H9 (cell line): ENCODE measurements around the gene RAB1B. TPM values are rescaled to one million over a fixed set of nuclear protein-coding genes. Genes with fewer than 3 reads are reported as not detected.

Experiments
- DNase-seq: peaks from one replicate; pipeline ENCODE4 v3.0.0-alpha.2; 2017
- H2AFZ ChIP-seq: one replicate; pipeline ENCODE4 v1.6.1; 2013; ENCODE audit warnings: mild to moderate bottlenecking, low read length, control low read depth, moderate library complexity
- H2AK5ac ChIP-seq: 2 replicates; pipeline ENCODE4 v1.6.1; 2013; ENCODE audit warnings: low read length, control low read depth, mixed read lengths; ENCODE audit not compliant: insufficient read length
- H2BK120ac ChIP-seq: one replicate; pipeline ENCODE4 v1.6.1; 2013; ENCODE audit warnings: low read depth, mild to moderate bottlenecking, low read length, control low read depth, inconsistent platforms; ENCODE audit not compliant: poor library complexity, severe bottlenecking
- H2BK12ac ChIP-seq: 2 replicates; pipeline ENCODE4 v1.6.1; 2013; ENCODE audit warnings: low read length, control low read depth, mixed read lengths, low read depth; ENCODE audit not compliant: insufficient read length
- H2BK15ac ChIP-seq: 2 replicates; pipeline ENCODE4 v1.6.1; 2013; ENCODE audit warnings: low read depth, low read length, control low read depth
- H2BK20ac ChIP-seq: one replicate; pipeline ENCODE4 v1.6.1; 2013; ENCODE audit warnings: low read depth, mild to moderate bottlenecking, low read length, control low read depth, inconsistent platforms; ENCODE audit not compliant: poor library complexity, severe bottlenecking
- H2BK5ac ChIP-seq: 2 replicates; pipeline ENCODE4 v1.6.1; 2013; ENCODE audit warnings: low read length, control low read depth, mixed read lengths; ENCODE audit not compliant: insufficient read length
- H3K14ac ChIP-seq: 2 replicates; pipeline ENCODE4 v1.6.1; 2013; ENCODE audit warnings: low read length, control low read depth; ENCODE audit not compliant: insufficient read depth
- H3K18ac ChIP-seq: 2 replicates; pipeline ENCODE4 v1.6.1; 2013; ENCODE audit warnings: low read depth, mild to moderate bottlenecking, mixed read lengths, low read length, control low read depth; ENCODE audit not compliant: insufficient read length
- H3K23ac ChIP-seq: 2 replicates; pipeline ENCODE4 v1.6.1; 2013; ENCODE audit warnings: low read length, control low read depth, mixed read lengths, low read depth; ENCODE audit not compliant: insufficient read length
- H3K23me2 ChIP-seq: 2 replicates; pipeline ENCODE4 v1.6.1; 2013; ENCODE audit warnings: low read depth, mild to moderate bottlenecking, mixed read lengths, low read length, control low read depth; ENCODE audit not compliant: insufficient read length, poor library complexity, severe bottlenecking
- H3K27ac ChIP-seq: 2 replicates; pipeline ENCODE4 v1.5.1; 2013; ENCODE audit warnings: low read length, control low read depth, mixed read lengths, low read depth; ENCODE audit not compliant: insufficient read length
- H3K27me3 ChIP-seq: 2 replicates; pipeline ENCODE4 v1.6.1; 2013; ENCODE audit warnings: low read length, control low read depth, inconsistent platforms; ENCODE audit not compliant: insufficient read depth
- H3K4ac ChIP-seq: 2 replicates; pipeline ENCODE4 v1.6.1; 2013; ENCODE audit warnings: low read depth, mild to moderate bottlenecking, control low read depth, inconsistent platforms, low read length, moderate library complexity
- H3K4me1 ChIP-seq: 2 replicates; pipeline ENCODE4 v1.6.1; 2013; ENCODE audit warnings: low read length, control low read depth, inconsistent platforms; ENCODE audit not compliant: insufficient read depth
- H3K4me2 ChIP-seq: 2 replicates; pipeline ENCODE4 v1.6.1; 2013; ENCODE audit warnings: low read length, control low read depth, mixed read lengths; ENCODE audit not compliant: insufficient read length, insufficient read depth
- H3K56ac ChIP-seq: 2 replicates; pipeline ENCODE4 v1.6.1; 2013; ENCODE audit warnings: low read depth, mild to moderate bottlenecking, mixed read lengths, low read length, control low read depth; ENCODE audit not compliant: insufficient read length
- H3K79me1 ChIP-seq: 2 replicates; pipeline ENCODE4 v1.6.1; 2013; ENCODE audit warnings: low read depth, mild to moderate bottlenecking, moderate library complexity, low read length, control low read depth, inconsistent platforms; ENCODE audit not compliant: insufficient read depth, poor library complexity, severe bottlenecking
- H3K79me2 ChIP-seq: 2 replicates; pipeline ENCODE4 v1.6.1; 2013; ENCODE audit warnings: low read length, control low read depth, inconsistent platforms; ENCODE audit not compliant: insufficient read depth
- H3K9ac ChIP-seq: 2 replicates; pipeline ENCODE4 v1.6.1; 2013; ENCODE audit warnings: low read length, control low read depth, mixed read lengths; ENCODE audit not compliant: insufficient read length; ENCODE audit errors: extremely low read depth
- H3K9me3 ChIP-seq: one replicate; pipeline ENCODE4 v1.6.1; 2013; ENCODE audit warnings: low read depth, low read length, inconsistent platforms; ENCODE audit not compliant: control insufficient read depth
- H3T11ph ChIP-seq: one replicate; pipeline ENCODE4 v1.6.1; 2013; ENCODE audit warnings: mild to moderate bottlenecking, low read length, control low read depth, inconsistent platforms
- H4K20me1 ChIP-seq: one replicate; pipeline ENCODE4 v1.6.1; 2013; ENCODE audit not compliant: control insufficient read depth, insufficient read length, insufficient read depth
- H4K5ac ChIP-seq: 2 replicates; pipeline ENCODE4 v1.6.1; 2013; ENCODE audit warnings: low read depth, mild to moderate bottlenecking, mixed read lengths, low read length, control low read depth; ENCODE audit not compliant: insufficient read length
- H4K8ac ChIP-seq: replicated peaks from 2 replicates; pipeline ENCODE4 v1.6.1; 2013; ENCODE audit warnings: low read length, control low read depth, mixed read lengths, low read depth; ENCODE audit not compliant: insufficient read length
- H4K91ac ChIP-seq: 2 replicates; pipeline ENCODE4 v1.6.1; 2013; ENCODE audit warnings: low read depth, mild to moderate bottlenecking, moderate library complexity, mixed read lengths, low read length, control low read depth; ENCODE audit not compliant: insufficient read length
- H3K27ac Mint-ChIP-seq, 3 experiments: 2 replicates in 2 of 3; 3 replicates in 1 of 3; pipeline ENCODE4 v1.8.0; 2020 to 2021; ENCODE audit warnings: mixed read lengths in 3 of 3, mild to moderate bottlenecking in 1 of 3, moderate library complexity in 1 of 3
- H3K27me3 Mint-ChIP-seq: 2 replicates; pipeline ENCODE4 v1.8.0; 2021; ENCODE audit warnings: low read depth, mild to moderate bottlenecking, moderate library complexity, mixed read lengths
- H3K36me3 Mint-ChIP-seq, 3 experiments: 2 replicates in 2 of 3; 3 replicates in 1 of 3; pipeline ENCODE4 v1.8.0; 2020 to 2021; ENCODE audit warnings: low read depth in 3 of 3, mixed read lengths in 3 of 3; ENCODE audit not compliant: insufficient read depth in 1 of 3
- H3K4me1 Mint-ChIP-seq, 2 experiments: 2 replicates each; pipeline ENCODE4 v1.8.0; 2020; ENCODE audit warnings: mixed read lengths in 2 of 2
- H3K4me3 Mint-ChIP-seq, 2 experiments: 2 replicates in 1 of 2; 3 replicates in 1 of 2; pipeline ENCODE4 v1.8.0; 2020 to 2021; ENCODE audit warnings: mild to moderate bottlenecking in 2 of 2, mixed read lengths in 2 of 2, moderate library complexity in 1 of 2
- H3K9me3 Mint-ChIP-seq, 2 experiments: 2 replicates in 1 of 2; 3 replicates in 1 of 2; pipeline ENCODE4 v1.8.0; 2020; ENCODE audit warnings: mild to moderate bottlenecking in 2 of 2, mixed read lengths in 2 of 2, moderate library complexity in 1 of 2
- WGBS: extraction: QIAGEN DNeasy Blood & Tissue Kit; methylation state at CpG from one replicate; pipeline ENCODE4 v1.1.7; 2013; ENCODE audit warnings: missing lambda C conversion rate, low lambda C conversion rate, mixed read lengths; ENCODE audit not compliant: insufficient read length; ENCODE audit errors: extremely low coverage; 5-methylcytosine and 5-hydroxymethylcytosine counted together
- total RNA-seq: library from RNA; stranded (reverse); gene quantifications from 2 replicates; pipeline ENCODE4 v1.2.1, GENCODE V29; 2021
- TF ChIP-seq, protein P1 (sequence below): fragments of 200-600 bp; sonication (generic); conservative IDR thresholded peaks from 3 replicates; pipeline ENCODE4 v1.8.0; 2021; ENCODE audit warnings: antibody characterized with exemption, mild to moderate bottlenecking

RAB1B gene
- total RNA-seq, 1 experiment from 2014 or later = 118 TPM

DNA sequence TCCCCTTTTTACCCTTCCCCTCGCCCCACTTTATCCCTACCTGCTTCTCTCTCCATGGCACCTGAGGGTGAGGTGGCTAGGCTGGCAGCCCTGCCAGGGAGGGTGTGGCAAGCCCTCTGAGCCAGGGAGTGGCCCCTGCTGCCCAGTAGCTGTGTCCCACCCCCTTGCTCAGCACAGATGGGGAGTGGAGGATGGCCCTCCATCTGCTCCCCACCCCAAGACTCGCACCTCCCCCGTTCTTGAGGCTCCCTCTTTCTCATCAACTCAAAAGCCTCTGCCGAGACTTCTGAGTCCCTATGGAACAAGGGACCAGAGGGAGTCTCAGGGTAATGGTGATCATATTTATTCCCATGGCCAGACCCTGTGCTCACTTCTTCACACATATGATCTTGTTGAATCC lies 24.9 kb downstream of the RAB1B start:
- Histone ChIP-seq H3K27me3 (peaks cover 8% of the 10 kb centered on the region; the same call in 1 of the 2 replicates), H3K14ac (no peak overlapping the region), H3K4me1 (peaks cover 4% of the 10 kb centered on the region), H3K4me2 (no peak overlapping the region), H3K56ac (no peak overlapping the region), H2BK12ac (no peak overlapping the region), H3K9me3 (no peaks in the 10 kb centered on the region), H2AK5ac (no peak overlapping the region), H4K20me1 (no peaks in the 10 kb centered on the region), H2BK20ac (no peak overlapping the region), H4K91ac (no peak overlapping the region), H2AFZ (no peak overlapping the region), H3K9ac (no peak overlapping the region), H3K4ac (no peak overlapping the region), H4K8ac (no peak overlapping the region), H4K5ac (no peak overlapping the region), H3K18ac (no peak overlapping the region), H3K23me2 (peaks cover 11% of the 10 kb centered on the region), H3T11ph (no peak overlapping the region), H3K27ac (no peak overlapping the region), H3K23ac (no peak overlapping the region), H2BK15ac (no peak overlapping the region), H2BK5ac (no peak overlapping the region), H3K79me1 (no peaks in the 10 kb centered on the region), H2BK120ac (no peak overlapping the region), H3K79me2 (peaks cover 1% of the 10 kb centered on the region; the same call in 1 of the 2 replicates)
- peaks cover 24 to 32% of the 10 kb centered on the region in 2 experiments for H3K4me1 Mint-ChIP-seq
- no peak overlapping the region; a peak in 1 of 5 replicates for H3K4me3 Mint-ChIP-seq
- H3K9me3 Mint-ChIP-seq = no peaks in the 10 kb centered on the region
- WGBS = no CpG with 5 or more reads among the region's 4 CpGs
- TF ChIP-seq, protein P1, sequence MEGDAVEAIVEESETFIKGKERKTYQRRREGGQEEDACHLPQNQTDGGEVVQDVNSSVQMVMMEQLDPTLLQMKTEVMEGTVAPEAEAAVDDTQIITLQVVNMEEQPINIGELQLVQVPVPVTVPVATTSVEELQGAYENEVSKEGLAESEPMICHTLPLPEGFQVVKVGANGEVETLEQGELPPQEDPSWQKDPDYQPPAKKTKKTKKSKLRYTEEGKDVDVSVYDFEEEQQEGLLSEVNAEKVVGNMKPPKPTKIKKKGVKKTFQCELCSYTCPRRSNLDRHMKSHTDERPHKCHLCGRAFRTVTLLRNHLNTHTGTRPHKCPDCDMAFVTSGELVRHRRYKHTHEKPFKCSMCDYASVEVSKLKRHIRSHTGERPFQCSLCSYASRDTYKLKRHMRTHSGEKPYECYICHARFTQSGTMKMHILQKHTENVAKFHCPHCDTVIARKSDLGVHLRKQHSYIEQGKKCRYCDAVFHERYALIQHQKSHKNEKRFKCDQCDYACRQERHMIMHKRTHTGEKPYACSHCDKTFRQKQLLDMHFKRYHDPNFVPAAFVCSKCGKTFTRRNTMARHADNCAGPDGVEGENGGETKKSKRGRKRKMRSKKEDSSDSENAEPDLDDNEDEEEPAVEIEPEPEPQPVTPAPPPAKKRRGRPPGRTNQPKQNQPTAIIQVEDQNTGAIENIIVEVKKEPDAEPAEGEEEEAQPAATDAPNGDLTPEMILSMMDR = no peak
- H3K36me3 Mint-ChIP-seq = peaks cover 0 to 2% (median 0%) of the 10 kb centered on the region in 3 experiments; a peak in 2 of 7 replicates
- peaks cover 42% of the 10 kb centered on the region for H3K27me3 Mint-ChIP-seq
- DNase-seq = no peak
- no peak overlapping the region for H3K27ac Mint-ChIP-seq
